Mucosa of stomach (tissue), 1 donor: Measurements from ENCODE around the gene HOXB6.

Experiments used
- H3K27me3 ChIP-seq: one replicate; pipeline ENCODE4 v1.7.0; 2013; ENCODE audit warnings: mild to moderate bottlenecking, low read length; ENCODE audit not compliant: control insufficient read depth, insufficient read depth
- H3K36me3 ChIP-seq: one replicate; pipeline ENCODE4 v1.7.0; 2013; ENCODE audit warnings: low read length; ENCODE audit not compliant: control insufficient read depth, insufficient read depth
- H3K4me1 ChIP-seq: one replicate; pipeline ENCODE4 v1.7.0; 2013; ENCODE audit warnings: mild to moderate bottlenecking, low read length; ENCODE audit not compliant: control insufficient read depth, insufficient read depth
- H3K4me3 ChIP-seq: one replicate; pipeline ENCODE4 v1.7.0; 2013; ENCODE audit warnings: low read length
- H3K9ac ChIP-seq: one replicate; pipeline ENCODE4 v1.7.0; 2013; ENCODE audit warnings: mild to moderate bottlenecking, low read length, moderate library complexity
- H3K9me3 ChIP-seq: one replicate; pipeline ENCODE4 v1.7.0; 2013; ENCODE audit warnings: mild to moderate bottlenecking, low read length, moderate library complexity; ENCODE audit not compliant: control insufficient read depth
- donor health status: Pancreatic carcinoma.

Gene HOXB6

DNA sequence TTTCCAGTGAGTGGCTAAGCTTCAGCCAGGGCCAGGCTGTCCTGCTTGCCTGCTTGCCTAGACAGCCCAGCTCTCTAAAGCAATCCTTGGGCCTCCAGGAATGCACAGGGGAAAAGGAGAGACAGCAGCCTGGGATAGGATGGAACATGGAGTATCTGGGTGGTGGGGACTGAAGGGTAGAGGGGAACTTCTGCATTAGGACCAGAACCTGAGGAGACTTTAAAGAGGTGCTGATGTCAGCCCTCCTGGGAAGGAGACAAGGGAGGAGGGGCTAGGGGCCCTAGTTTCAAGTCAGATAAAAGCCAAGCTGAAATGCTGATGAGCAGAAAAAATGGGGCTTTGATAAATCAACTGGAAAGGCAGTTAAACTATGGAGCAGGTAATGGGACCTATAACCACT is 4.2 kb upstream of the HOXB6 start:
- Histone ChIP-seq H3K9me3 (peaks cover 4% of the 10 kb centered on the region), H3K4me1 (peaks cover 14% of the 10 kb centered on the region), H3K27me3 (peaks cover 98% of the 10 kb centered on the region), H3K4me3 (no peak overlapping the region), H3K9ac (no peak overlapping the region), H3K36me3 (no peaks in the 10 kb centered on the region)

DNA sequence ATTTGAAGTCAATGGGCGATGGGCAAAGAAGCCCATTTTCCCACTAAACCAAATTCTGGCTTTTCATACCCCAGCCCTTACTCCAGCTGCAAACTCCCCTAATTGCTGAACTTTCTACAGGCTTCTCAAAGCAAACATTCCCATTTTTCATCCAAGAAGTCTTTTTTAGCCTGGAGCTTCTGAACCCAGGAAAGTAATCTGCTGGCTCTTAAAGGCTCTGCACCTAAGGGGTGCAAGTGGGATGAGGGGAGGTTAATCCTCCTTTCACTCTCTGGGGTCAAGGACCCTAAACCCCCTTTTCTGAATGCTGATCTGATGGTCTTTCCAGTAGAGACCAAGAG is 3.7 kb upstream of the HOXB6 start:
- no peaks in the 10 kb centered on the region for H3K36me3 ChIP-seq
- H3K4me1 ChIP-seq = peaks cover 14% of the 10 kb centered on the region
- no peak overlapping the region for H3K4me3 ChIP-seq
- H3K9me3 ChIP-seq = peaks cover 4% of the 10 kb centered on the region
- peaks cover 98% of the 10 kb centered on the region for H3K27me3 ChIP-seq
- no peak overlapping the region for H3K9ac ChIP-seq

DNA sequence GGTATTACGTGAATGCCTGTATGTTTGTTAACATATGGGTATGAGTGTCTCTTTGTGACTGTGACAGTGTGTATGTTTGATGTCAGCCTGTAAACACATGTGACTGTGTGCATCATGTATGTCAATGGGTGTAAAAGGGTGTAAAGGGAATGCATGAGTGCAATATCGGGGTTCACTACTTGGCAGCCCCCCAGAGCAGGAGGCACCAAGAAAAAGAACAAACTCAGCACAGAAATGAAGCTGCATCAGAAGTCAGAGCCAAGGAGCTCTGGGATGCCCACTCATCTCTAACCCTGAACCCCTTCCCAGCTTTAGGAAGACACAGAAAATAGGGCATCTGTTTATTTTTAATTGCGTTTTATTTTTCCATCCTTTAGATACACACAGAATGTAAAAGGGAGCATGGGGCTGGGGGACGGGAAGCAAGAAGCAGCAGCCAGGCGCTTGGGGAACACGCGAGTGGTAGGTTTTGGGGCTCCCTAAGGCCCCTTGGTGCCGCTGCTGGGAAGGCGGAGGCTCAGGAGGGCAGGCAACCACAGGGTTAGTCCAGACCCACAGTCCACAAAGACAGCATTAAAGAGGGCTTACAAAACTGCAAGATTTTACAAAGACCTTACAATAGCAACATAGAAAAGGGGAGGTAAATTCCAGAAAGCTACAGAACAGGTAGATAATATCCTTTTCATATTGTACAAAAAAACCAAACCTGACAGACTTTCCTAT is 2.3 kb upstream of the HOXB6 start:
- Histone ChIP-seq H3K36me3 (no peaks in the 10 kb centered on the region), H3K4me1 (peaks cover 14% of the 10 kb centered on the region), H3K4me3 (no peak overlapping the region), H3K9ac (no peak overlapping the region), H3K27me3 (peaks cover 99% of the 10 kb centered on the region), H3K9me3 (peaks cover 4% of the 10 kb centered on the region)

DNA sequence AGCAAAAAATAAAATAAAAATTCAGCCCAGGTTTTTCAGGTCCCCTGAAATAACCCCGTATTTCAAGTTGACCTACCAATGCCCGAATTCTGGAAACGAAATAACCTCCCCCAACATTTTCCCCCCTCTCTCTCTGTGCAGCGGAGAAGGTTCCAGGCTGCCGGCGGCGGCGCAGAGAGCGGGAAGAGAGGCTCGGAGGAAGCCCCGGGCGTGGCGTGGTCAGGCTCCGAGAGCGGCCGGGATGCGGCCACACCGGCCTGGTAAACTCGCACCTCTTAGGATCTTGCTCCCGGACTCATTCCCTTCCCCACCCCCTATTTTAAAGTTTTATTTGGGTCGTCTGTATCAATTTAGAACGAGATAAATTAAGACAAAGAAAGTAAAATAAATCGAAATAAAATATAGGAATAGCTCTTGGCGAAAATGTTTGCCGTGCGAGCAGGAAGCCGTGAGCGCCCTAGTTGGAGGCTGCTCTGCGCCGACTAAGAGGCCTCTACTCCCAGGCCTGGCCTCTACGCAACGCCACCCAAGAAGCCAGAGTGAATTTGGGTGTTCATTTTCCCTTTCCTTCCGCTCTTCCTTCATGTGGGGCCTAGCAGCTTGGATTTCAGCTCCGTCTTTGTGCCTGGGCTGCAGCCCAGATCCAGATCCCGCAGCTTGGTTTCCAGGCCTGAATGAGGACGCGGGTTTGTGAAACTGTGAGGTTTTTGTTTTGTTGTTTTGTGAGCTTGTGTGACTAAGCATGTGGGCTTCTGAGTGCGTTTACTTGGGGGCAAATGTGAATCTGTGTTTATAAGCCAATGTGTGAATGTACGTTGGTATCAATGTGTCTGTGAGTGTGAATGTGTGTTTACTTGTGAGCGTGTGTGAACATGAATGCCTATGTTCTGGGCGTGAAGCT is 1.5 kb upstream of the HOXB6 start:
- peaks cover 4% of the 10 kb centered on the region for H3K9me3 ChIP-seq
- H3K27me3 ChIP-seq = peaks cover 100% of the 10 kb centered on the region
- H3K9ac ChIP-seq = no peak overlapping the region
- H3K4me3 ChIP-seq = no peak overlapping the region
- H3K4me1 ChIP-seq = peaks cover 14% of the 10 kb centered on the region
- no peaks in the 10 kb centered on the region for H3K36me3 ChIP-seq

DNA sequence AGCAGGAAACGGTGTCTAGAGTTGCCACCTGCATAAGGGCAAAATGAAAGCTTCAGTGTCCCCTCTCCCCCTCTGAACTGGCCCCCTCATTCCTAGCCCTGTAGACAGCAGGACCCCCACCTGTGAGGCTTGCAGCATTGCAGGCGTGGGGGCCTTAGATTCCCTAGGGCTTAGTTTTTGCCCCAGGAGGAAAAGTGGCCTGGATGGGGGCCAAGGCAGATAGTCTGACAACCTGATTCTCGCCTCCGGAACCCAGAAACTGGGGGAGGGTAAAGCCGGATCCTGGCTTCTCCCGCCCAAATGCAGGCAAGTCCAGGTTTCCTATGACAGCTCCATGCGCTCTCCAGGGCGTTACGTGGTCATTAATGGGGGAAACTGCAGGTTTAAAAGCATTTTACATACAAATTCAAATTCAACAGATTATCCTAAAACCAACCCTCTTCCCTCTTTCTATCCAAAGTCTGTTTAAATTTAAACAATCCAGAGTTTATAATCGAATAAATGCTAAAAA is 678 bp upstream of the HOXB6 start:
- Histone ChIP-seq H3K9me3 (peaks cover 4% of the 10 kb centered on the region), H3K36me3 (no peaks in the 10 kb centered on the region), H3K4me3 (no peak overlapping the region), H3K4me1 (peaks cover 8% of the 10 kb centered on the region), H3K9ac (no peak overlapping the region), H3K27me3 (peaks cover 100% of the 10 kb centered on the region)

DNA sequence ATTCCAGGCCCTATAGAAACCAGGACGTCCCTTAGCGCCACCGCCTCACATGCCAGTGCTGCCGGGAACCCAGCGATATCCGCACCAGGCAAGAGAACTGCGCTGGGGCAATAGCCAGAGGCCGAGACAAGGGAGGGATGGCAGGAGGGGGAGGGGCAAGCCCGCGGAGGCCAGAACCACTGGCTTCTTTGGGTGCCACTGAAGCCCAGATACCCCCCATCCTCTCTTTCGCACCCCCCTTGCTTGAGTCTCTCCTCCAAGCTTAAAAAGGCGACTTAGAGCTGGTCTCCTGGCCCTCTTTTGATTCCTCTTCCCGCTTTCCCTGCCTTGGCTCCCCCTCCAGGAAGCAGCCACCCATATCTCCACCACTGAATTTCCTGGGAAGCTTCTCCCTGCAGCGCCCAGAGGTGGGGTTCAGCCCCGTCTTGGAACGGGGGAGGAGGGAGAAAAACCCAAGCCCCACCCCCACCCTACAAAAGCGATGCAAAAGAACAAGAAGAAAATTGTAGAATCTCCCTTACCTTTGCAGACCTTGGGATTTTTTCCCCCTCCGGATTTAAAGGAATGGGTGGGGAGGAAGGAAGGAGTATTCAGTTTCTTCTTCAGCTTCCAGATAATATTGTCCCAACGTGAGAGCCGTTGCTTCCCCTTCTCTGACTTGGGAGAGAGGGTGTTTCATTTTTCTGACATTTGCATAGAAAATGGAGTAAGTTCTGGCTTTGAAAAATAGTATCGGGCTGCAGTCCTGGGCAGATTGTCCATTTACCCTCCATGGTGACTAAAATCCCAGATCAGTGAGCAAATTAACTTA is 622 bp downstream of the HOXB6 start:
- no peaks in the 10 kb centered on the region for H3K36me3 ChIP-seq
- H3K9ac ChIP-seq = no peak overlapping the region
- peaks cover 4% of the 10 kb centered on the region for H3K9me3 ChIP-seq
- H3K4me3 ChIP-seq = no peak overlapping the region
- no peaks in the 10 kb centered on the region for H3K4me1 ChIP-seq
- H3K27me3 ChIP-seq = peaks cover 100% of the 10 kb centered on the region

DNA sequence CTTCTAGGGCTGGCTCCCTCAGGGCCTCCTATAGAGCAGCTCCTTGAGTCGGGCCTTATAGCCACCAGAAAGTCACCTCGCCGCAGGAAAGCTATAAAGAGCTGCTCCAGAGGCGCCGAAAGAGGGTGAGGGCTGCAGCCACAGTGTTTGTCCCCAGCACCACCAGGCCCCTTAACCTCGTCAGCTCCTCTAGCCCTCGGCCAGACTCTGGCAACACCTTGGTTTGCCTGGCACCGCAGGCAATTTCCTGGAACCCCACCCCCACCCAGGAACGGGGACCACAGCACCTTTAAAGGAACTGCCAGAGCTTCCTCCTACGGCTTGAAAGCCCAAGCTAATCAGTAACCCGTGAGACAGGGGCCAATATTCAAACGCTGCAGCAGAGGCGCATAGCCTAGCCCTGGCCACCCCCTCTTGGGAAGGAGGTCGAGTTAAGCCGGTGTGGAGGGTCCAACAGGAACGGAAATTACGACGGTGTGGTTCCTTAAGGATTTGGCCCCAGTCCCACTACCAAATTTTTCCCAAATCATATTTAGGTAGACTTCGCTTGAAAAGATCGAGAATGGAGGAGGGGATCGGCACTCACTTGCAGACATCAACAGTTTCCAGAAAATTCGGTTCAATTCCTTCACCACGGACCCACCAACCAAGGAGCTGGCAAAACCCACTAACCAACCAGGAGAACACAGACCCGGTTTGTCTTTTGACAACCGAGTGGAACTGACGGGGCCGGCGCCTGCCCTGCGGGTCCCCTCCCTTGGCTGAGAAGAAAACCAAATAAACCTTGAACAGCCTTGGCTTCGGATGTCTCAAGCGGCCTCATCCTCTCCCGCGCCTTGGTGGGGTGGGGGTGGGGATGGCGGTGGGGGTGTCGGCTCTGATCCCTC is 3.0 kb downstream of the HOXB6 start:
- peaks cover 4% of the 10 kb centered on the region for H3K9me3 ChIP-seq
- H3K36me3 ChIP-seq = no peaks in the 10 kb centered on the region
- H3K27me3 ChIP-seq = peaks cover 100% of the 10 kb centered on the region
- H3K4me3 ChIP-seq = no peak overlapping the region
- no peaks in the 10 kb centered on the region for H3K4me1 ChIP-seq
- no peak overlapping the region for H3K9ac ChIP-seq

DNA sequence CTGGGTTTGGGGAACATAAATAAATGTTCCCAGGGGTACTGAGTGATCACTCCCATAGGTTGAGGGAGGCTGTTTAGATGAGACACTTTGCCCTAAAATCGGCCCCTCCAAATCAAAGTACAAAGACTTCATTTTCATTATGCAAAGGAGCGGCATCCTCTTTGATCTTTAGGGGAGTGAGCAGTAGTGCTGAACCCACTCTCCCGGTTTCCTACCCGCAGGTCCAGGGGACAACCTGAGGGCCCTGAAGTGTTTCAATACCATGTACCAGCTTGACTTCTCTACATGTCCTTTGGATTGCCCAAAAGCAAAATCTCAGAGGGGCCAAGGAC is 3.6 kb downstream of the HOXB6 start:
- Histone ChIP-seq H3K36me3 (no peaks in the 10 kb centered on the region), H3K9ac (no peak overlapping the region), H3K4me3 (no peak overlapping the region), H3K4me1 (peaks cover 6% of the 10 kb centered on the region), H3K27me3 (peaks cover 100% of the 10 kb centered on the region), H3K9me3 (peaks cover 4% of the 10 kb centered on the region)

DNA sequence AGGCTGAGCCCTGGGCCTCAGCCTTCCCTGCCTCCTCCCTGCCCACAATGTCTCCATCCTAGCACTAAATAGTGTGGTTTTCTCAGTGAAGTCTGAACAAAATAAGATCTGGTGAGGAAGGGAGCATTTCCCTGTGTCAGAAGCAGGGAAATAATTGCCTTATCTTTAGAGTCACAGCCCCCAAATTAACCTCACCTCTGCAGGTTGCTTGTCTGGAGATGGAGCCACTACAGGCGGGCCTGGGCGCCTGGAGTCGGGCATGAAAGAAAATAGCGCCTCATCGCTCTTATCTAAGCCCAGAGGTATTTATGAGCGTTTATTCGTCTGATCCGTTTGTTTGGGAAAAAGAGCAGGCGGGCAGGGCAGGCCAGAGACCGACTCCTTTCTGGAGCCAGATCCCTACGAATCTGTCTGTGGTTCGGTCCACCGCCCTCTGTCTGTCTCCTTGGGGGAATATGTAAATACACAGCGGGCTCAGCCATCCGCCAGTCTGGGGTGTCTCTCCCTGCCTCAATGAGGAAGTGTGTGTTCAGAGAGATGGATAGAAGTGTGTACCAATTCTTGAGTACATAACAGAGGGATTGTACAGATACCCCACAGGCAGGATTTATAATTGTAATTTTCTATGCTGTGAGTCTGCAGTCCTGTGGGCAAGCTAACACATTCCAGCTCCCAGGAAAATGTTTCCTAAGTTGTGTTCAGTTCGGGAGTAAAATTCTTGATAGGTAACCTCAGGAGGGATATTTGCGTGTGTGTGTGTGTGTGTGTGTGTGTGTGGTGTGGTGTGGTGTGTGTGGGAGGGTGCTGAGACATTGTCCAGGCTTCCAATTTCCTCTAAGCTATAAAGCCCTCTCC is 4.3 kb downstream of the HOXB6 start:
- peaks cover 9% of the 10 kb centered on the region for H3K4me1 ChIP-seq
- H3K36me3 ChIP-seq = no peaks in the 10 kb centered on the region
- no peak overlapping the region for H3K4me3 ChIP-seq
- peaks cover 4% of the 10 kb centered on the region for H3K9me3 ChIP-seq
- H3K27me3 ChIP-seq = peaks cover 100% of the 10 kb centered on the region
- no peak overlapping the region for H3K9ac ChIP-seq

DNA sequence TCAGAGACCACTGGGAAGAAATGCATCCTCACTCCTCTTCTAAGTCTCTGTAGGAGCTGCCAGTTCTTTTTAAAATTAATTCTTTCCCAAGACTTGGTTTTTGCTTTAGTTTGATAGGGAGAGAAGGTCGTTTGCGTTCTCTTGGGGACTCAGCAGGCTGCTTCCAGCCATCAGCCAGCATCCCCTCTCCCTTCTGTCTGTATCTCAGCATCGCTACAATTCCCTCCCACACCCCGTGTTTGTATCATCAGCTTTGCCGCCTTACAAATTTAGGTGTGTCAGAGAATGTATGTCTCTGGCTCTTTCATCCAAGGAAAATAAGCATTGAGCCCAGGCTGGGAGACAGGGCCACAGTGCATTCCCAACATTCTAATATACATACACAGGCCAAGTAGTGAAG is 5.4 kb downstream of the HOXB6 start:
- no peak overlapping the region for H3K4me3 ChIP-seq
- H3K36me3 ChIP-seq = no peaks in the 10 kb centered on the region
- no peak overlapping the region for H3K9ac ChIP-seq
- peaks cover 12% of the 10 kb centered on the region for H3K4me1 ChIP-seq
- H3K9me3 ChIP-seq = no peaks in the 10 kb centered on the region
- H3K27me3 ChIP-seq = peaks cover 100% of the 10 kb centered on the region
